ENCODE data around the gene MMP7.
"Not testable (repeated sequence)": the region's sequence is repeated elsewhere in the genome, so short reads cannot be mapped to it uniquely, and the experiment has no call there.

The MMP7 gene

DNA sequence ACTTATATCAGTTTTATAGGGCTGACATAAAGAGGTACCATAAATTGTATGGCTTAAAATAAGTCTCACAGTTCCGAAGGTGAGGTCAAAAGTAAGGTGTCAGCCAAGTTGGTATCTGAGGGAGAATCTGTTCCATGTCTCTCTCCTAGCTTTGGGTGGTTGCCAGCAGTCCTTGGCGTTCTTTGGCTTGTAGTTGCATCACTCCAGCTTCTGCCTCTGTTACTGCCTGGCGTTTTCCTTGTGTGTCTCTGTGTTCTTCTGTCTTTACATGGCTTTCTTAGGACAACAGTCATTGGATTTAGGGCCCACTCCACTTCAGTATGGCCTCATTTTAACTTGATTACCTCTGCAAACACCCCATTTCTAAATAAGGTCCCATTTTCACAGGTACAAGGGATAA lies 16.7 kb downstream of the MMP7 start:
- TF ChIP-seq, protein P1, sequence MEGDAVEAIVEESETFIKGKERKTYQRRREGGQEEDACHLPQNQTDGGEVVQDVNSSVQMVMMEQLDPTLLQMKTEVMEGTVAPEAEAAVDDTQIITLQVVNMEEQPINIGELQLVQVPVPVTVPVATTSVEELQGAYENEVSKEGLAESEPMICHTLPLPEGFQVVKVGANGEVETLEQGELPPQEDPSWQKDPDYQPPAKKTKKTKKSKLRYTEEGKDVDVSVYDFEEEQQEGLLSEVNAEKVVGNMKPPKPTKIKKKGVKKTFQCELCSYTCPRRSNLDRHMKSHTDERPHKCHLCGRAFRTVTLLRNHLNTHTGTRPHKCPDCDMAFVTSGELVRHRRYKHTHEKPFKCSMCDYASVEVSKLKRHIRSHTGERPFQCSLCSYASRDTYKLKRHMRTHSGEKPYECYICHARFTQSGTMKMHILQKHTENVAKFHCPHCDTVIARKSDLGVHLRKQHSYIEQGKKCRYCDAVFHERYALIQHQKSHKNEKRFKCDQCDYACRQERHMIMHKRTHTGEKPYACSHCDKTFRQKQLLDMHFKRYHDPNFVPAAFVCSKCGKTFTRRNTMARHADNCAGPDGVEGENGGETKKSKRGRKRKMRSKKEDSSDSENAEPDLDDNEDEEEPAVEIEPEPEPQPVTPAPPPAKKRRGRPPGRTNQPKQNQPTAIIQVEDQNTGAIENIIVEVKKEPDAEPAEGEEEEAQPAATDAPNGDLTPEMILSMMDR (IDR thresholded peaks at IDR 0.05; ENCODE audit: borderline replicate concordance, control extremely low read depth, extremely low read depth, insufficient read depth, missing control alignments), result no peak
- no peak for DNase-seq (ENCODE audit: low spot score)
- in situ Hi-C loops (cut with MboI; ENCODE audit: low sequenced_read_pairs, unreplicated experiment), result no loop called here

DNA sequence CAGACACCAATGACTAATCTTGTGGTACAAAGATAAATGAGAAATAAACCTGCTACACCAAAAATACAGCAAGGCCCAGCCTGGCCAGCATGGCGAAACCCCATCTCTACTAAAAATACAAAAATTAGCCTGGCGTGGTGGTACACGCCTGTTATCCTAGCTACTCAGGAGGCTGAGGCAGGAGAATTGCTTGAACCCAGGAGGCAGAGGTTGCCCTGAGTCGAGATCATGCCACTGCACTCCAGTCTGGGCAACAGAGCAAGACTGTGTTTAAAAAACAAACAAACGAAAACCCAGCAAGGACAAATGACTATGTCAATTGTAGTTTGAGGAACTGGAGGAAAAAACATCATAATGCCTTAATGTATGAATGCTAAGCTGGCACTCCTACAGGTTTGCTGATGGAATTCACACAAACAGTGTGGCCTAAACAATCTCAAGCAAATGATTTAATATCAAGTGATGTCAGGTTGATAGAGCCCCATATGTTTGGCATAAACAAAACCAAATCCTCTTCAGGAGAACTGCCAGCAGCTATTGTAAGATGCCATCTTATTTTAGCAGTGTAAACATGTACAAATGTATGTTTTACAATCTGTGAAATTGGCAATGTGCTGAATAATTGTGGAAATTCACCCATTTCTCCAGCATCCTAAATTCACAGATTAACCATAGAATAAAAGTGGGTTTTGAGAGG lies 20.0 kb downstream of the MMP7 start:
- in situ Hi-C loops (cut with MboI; ENCODE audit: low sequenced_read_pairs, unreplicated experiment), result no loop called here
- TF ChIP-seq, protein P1 (IDR thresholded peaks at IDR 0.05; ENCODE audit: borderline replicate concordance, control extremely low read depth, extremely low read depth, insufficient read depth, missing control alignments), result no peak
- no peak for DNase-seq (ENCODE audit: low spot score)

DNA sequence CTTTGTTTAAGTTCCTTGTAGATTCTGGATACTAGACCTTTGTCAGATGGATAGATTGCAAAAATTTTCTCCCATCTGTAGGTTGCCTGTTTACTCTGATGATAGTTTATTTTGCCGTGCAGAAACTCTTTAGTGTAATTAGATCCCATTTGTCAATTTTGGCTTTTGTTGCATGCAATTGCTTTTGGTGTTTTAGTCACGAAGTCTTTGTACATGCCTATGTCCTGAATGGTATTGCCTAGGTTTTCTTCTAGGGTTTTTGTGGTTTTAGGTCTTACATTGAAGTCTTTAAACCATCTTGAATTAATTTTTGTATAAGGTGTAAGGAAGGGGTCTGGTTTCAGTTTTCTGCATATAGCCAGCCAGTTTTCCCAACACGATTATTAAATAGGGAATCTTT lies 27.7 kb downstream of the MMP7 start:
- DNase-seq (ENCODE audit: low spot score); in situ Hi-C loops (cut with MboI; ENCODE audit: low sequenced_read_pairs, unreplicated experiment): not testable (repeated sequence)

DNA sequence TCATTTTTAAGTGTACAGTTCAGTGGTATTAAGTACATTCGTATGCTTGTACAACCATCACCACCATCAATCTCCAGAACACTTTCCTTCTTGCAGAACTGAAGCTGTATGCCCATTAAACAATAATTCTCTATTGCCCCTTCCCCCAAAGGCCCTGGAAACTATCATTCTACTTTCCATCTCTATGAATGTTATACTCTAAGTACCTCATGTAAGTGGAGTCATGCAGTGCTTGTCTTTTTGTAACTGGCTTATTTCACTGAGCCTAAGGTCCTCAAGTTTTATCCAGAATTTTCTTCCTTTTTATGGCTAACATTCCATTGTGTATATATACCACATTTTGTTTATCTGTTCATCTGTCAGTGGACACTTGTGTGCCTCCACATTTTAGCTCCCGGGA lies 29.7 kb downstream of the MMP7 start:
- TF ChIP-seq, protein P1 (IDR thresholded peaks at IDR 0.05; ENCODE audit: borderline replicate concordance, control extremely low read depth, extremely low read depth, insufficient read depth, missing control alignments), result no peak
- in situ Hi-C loops (cut with MboI; ENCODE audit: low sequenced_read_pairs, unreplicated experiment), result no loop called here
- no peak for DNase-seq (ENCODE audit: low spot score)

DNA sequence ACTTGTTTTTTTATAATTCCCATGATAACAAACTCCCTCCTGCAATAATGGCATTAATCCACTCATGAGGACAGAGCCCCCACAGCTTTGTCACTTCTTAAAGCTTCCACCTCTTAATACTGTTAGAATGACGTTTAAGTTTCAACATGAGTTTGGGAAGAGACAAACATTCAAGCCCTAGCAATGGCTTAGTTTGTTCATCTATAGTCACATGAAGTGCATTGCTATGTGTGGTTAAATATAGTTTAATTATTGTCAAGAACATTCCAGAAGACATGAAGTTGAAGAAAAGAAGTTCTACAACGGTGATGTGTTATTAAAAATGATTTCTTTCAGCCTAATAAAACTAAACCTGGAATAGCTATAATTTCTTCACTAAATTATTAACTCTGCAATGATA lies 30.6 kb downstream of the MMP7 start:
- in situ Hi-C loops (cut with MboI; ENCODE audit: low sequenced_read_pairs, unreplicated experiment), result loop anchor here (5.0 to 25.0 kb wide), 3 partner anchors 112 to 215 kb away; no protein-coding TSS in a partner anchor
- TF ChIP-seq, protein P1 (IDR thresholded peaks at IDR 0.05; ENCODE audit: borderline replicate concordance, control extremely low read depth, extremely low read depth, insufficient read depth, missing control alignments), result no peak
- no peak for DNase-seq (ENCODE audit: low spot score)

DNA sequence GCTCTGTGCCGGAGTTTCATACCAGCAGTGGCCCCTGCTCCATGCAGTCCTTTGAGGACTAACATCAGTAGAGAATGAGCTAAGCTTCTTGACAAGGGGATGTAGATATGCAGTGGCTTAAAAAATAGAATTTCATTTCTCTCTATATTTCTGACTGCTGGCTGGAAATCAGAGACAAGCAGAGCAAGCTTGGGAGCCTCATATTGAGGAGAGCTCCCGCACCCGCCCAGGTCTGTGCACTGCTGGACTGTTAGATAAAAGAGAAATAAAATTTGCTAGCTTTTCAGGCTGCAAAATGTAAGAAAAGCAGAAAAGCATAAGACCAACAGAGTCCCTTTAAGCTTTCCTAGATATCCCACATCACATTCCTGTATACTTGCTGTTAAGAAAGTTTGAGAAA lies 31.4 kb downstream of the MMP7 start:
- TF ChIP-seq, protein P1 (IDR thresholded peaks at IDR 0.05; ENCODE audit: borderline replicate concordance, control extremely low read depth, extremely low read depth, insufficient read depth, missing control alignments), result no peak
- in situ Hi-C loops (cut with MboI; ENCODE audit: low sequenced_read_pairs, unreplicated experiment), result loop anchor here (5.0 to 25.0 kb wide), 3 partner anchors 112 to 214 kb away; no protein-coding TSS in a partner anchor
- DNase-seq (ENCODE audit: low spot score), result no peak

DNA sequence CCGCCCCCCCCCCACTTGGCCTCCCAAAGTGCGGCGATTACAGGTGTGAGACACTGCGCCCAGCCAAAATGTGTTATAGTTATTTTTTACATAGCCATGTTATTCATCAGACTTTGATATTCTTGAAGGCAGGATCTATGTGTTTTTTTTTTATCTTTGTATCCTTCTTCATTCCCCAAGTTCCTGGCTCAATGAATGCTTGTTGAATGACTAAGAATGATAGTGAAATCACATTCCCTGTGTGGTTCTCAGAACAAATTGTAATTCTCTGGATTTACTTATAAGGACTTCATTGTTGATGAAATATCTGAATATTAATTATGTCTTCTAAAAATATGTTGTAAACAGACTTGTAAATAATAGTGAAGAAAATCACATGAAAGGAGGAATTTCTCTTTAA lies 33.5 kb downstream of the MMP7 start:
- no peak for DNase-seq (ENCODE audit: low spot score)
- in situ Hi-C loops (cut with MboI; ENCODE audit: low sequenced_read_pairs, unreplicated experiment), result loop anchor here (5.0 to 25.0 kb wide), 3 partner anchors 110 to 212 kb away; no protein-coding TSS in a partner anchor
- TF ChIP-seq, protein P1 (IDR thresholded peaks at IDR 0.05; ENCODE audit: borderline replicate concordance, control extremely low read depth, extremely low read depth, insufficient read depth, missing control alignments), result no peak

Measured in GM13976 (cell line).